HG02610 (cell line): Measurements from ENCODE around the gene UTP4.

ENCODE experiments used
- ATAC-seq: cut with Tn5 transposase; IDR thresholded peaks from one replicate; pipeline ENCODE4 v1.9.1; 2021; ENCODE audit warnings: mild to moderate bottlenecking, moderate library complexity; ENCODE audit not compliant: unreplicated experiment

UTP4 gene

DNA sequence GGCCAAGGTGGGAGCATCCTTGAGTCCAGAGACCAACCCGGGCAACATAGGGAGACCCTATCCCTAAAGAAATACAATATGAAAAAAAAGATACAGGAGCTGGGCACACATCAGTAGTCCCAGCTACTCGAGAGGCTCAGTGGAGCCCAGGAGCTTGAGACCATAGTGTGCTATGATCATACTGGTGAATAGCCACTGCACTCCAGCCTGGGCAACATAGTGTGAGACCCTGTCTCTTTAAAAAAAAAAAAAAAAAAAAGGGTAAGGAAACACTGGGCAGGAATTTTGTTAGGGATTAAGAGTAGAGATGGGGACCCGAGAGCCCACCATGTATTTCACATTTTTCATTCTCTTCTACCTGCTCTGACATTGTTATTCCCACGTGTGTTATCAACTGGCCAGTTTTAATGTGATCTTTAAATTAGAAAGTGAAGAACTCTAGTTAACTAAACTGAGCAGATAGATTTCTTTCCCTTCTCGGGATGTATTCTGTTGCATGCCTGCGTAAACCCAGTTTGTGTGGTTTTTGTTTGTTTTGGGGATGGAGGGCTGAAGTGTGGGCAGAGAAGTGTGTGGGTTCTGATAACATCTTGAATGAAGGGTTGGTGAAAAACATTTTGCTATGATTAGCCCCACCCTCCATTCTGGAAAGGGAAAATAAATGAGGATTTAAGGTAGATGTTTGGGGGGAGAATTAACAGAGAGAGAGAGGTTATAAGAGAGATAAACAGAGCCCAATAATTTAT, 37.3 kb downstream of the UTP4 start:
- ATAC-seq, result no peak

DNA sequence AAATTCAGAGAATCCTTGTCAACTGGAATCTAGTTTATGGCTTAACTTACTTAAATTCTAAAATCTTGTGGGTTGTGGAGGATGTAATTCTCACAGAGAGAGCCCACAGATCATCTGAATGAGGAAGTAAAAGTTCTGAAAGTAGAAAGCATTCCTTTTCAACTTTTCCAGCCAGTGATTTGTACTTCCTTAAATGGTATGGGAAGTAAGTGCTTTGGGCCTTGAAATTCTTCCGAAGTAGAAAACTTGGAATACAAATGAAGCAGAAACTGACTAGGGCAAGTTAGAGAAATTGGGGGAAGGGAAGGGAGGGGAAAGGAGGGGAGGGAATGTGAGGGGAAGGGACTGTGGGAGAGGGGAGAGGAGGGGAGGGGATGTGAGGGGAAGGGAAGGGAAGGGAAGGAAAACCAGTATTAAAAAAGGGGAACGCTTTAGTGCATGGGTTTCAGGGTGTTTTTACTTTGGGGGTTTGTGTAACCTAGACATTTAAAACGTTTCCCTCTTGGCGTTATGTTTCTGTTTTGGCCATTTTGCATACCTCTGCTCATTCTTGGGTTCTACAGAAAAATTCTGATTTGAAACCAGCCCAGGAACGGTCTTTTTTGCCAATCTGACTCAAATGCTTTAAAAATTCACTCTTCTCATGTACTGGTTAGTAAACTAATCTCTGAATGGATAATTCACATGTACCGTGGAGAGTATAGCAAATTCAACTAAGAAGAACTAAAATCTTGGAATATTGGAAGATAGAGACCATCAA, 39.1 kb downstream of the UTP4 start:
- no peak for ATAC-seq

DNA sequence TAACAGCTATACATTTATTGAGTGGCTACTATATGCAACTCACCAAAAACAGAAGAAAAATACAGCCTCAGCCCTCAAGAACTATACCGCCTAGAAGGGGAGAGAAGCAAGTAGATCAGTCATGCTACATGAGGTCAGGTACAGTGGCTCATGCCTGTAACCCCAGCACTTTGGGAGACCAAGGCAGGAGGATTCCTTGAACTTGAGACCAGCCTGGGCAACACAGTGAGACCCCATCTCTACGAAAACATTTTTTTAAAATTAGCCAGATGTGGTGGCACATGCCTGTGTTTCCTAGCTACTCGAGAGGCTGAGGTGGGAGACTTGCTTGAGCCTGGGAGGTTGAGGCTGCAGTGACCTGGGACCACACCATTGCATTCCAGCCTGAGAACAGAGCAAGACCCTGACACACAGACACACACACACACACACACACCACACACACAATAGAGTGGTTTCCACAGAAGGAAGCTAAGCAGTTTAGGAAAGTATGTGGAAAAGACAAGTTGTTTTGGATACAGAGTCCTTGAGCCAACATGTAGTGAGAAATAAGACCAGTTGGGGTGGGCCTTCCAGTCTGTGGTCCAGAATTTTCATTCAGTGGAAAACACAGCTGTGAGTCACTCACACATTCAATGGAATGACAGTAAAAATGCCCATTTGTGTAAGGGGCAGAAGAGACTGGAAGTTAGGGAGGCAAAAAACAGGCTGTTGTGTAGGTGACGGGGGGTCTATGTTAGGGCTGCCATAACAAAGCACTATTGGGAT, 43.8 kb downstream of the UTP4 start:
- ATAC-seq, result no peak

DNA sequence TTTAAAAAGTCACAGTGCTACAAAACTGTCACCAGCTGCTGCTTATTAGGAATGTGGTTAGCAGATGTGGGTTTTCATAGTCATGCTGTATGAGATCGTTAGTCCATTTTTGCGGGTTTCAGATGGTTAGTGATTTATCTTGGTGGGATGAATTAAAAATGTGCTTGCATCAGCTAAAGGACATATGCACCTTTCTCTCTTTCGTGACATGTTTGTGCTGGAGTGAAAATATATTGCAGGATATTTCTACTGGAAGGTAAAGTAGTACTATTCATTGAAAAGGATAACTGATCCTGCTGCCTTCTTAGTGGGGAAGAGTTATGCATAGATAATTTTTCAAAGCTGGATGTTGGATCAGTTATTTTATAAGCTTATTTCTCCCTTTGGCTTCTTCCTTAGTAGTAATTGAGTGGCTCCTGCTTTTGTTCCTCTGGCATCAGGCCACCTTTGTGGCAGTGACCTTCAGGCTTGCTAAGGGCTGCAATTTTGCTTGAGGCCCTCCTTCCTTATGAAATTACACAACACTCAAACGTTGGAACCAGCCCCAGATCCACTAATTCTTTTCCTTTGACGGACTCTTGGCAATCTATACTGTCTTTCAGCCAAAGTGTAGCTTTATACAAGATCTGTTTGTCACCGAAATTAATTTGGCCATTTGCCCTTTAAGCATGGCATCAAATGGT, 47.0 kb downstream of the UTP4 start:
- no peak for ATAC-seq

DNA sequence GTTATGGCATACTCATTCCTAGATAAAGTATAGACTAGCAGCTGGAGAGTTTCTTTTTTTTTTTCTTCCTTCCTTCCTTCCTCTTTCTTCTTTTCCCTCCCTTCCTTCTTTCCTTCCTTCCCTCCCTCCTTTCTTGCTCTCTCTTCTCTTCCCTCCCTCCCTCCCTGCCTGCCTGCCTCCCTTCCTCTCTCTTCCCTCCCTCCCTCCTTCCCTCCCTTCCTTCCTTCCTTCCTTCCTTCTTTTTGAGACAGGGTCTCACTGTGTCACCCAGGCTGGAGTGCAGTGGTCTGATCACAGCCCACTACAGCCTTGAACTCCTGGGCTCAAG, 47.5 kb downstream of the UTP4 start:
- no peak for ATAC-seq

DNA sequence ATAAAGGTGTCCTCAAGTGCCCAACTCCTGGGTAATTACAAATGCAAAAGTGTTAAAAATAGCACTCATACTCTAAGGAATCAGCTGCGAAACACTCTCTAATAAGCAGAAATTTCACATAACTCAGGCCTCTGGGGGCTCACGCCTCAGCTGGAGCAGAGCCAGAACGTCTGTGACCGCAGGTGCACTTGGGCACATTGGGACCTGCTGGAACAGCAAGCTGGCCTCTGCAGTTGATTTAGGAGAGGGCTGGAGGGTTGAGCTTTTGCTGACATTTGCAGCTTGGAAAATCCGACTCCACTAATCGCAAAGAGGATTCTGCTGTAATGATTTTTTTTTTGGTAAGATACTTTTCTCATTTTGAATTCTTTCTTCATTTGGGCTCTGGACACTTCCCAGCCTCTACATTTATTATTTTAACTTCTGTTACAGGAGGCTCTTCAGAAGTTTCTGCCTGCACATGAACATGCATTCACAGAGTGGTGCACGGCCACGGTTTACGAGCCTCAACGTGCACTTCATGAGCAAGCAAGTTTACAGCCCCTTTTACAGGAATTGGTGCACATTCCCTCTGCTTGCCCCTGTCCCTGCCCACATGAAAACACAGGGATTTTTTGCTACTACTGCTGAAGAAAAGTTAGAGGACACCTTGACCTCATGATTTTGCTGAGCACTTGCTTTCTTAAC, 50.4 kb downstream of the UTP4 start:
- no peak for ATAC-seq

DNA sequence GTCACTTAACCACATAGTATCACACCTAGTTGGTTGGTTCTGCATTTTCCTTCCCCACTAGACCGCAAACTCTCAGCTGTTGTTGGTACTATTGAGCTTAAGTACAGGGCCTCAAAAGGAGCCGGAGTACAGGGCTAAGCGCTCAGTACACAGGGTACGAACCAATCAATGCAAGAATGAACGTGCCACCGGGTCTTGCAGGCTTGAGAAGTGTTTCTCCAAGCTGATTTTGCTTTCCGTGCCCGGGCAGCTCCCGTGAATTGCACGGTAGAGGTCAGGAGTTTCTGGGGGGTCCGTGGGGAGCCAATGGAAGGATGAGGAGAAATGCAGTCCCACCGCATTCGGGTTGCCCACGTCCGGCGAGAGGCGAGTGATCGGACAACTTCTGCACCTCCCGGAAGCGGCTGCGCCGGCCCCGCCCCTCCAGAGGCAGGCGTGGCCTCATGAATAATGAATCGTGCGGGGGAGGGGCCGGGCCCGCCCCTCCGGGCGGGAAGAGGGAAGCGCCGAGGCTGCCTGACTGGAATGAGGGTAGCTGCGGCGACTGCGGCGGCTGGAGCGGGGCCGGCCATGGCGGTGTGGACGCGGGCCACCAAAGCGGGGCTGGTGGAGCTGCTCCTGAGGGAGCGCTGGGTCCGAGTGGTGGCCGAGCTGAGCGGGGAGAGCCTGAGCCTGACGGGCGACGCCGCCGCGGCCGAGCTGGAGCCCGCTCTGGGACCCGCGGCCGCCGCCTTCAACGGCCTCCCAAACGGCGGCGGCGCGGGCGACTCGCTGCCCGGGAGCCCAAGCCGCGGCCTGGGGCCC, 54.4 kb downstream of the UTP4 start, which contains the start of gene SNTB2:
SNTB2 (plus strand) TSS at position 523 of the 804 bp plus-strand sequence; CDS start at position 526, 3 bp downstream.
- ATAC-seq, result peak; percentile 82

DNA sequence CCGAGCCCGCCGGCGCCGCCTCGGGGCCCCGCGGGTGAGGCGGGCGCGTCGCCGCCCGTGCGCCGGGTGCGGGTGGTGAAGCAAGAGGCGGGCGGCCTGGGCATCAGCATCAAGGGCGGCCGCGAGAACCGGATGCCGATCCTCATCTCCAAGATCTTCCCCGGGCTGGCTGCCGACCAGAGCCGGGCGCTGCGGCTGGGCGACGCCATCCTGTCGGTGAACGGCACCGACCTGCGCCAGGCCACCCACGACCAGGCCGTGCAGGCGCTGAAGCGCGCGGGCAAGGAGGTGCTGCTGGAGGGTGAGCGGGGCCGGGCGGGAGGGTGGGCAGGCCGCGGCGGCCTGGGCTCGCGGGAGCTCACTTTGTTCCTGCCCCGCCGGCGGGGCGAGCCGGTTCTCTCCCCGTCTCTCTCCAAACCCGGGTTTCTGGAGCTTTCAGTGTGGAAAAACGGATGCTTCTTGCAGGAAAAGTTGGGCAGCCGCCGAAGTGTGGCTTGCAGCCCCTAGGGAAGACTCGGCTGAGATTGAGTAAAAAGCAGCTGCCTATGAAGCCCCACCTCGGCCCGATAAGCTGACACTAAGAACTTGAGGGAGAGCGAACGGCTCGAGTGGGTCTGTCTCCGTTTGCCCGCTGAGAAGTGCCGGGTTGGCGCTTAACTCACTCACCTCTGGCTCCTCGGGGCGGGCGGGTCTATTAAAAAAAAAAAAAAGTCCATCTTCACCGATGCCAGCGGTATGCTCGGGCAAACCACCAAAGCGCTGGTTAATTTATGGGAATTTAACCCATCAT, 55.2 kb downstream of the UTP4 start:
- ATAC-seq, result peak; percentile 19

DNA sequence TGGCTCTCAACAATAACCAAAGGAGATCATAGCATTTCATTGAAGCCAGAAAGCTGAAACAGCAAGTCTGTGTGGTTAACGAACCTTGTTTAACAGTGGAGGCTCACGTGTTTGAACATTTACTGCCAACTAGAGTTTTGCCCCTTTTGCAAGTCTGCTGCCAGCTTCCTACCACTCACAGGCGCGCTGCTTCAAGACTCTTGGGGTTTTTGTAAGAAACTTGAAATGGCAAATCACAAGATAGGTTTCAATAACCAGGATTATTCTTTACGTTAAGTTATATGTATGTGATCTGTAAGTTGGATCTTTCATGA, 55.7 kb downstream of the UTP4 start:
- ATAC-seq, result no peak

DNA sequence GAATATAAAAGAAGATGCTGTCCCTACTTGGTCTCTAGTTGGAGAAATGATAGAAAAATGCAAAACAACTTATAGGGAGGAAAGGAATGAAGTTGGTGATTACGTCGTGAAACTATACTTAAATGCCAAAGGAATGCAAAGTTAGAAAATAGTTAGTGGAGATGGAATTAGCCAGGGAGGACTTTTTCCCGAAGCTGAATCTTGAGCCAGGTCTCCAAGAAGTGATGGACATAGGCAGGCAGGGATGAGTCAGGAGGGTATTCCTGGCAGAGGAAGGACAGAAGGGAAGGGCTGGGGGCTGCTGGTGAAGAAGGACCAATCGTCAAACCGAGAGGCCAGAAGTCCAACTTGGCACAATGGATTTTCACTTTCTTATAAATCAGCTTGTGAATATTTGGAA, 56.3 kb downstream of the UTP4 start:
- no peak for ATAC-seq

DNA sequence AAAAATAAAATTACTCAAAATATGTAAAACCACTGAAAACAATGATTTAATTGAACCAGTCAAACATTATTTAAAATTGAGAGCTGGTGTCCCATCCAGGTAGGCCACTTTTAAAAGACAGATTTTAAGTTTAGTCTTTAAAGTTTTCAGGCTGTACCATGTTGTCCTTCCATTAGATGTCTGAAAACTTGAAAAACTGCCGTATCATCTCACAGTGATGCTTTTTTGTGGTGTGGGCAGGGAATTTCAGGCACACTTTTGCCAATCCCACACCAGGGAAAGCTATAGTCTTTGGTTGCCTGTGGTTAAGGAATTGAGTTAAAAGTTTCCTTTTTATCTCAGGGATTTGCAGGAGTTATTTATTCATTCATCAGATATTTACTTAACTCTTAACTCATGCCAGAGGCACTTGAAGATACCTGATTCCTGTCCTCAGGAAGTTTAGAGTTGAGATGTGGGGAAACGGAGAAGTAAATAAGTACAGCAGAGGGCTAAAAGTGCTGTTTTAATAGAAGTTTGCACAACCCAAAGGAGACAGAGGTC, 57.7 kb downstream of the UTP4 start:
- ATAC-seq, result no peak

DNA sequence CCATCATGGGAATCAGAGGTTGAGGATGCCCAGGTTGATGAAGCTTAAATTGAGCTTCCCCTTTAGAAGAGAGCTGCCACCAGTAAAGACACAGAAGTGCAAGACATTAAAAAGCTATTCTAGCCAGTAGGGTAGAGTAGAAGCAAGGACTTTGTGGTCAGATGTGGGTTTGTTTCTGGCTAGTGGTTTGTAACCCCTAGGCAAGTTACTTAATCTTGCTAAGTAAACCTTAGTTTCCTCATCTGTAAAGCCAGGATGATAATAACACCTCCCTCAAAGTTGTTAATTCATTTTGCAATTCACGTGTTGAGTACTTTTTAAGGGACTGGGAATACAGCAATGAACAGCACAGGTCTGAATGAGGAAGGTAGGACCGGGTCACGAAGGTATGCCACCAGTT, 58.1 kb downstream of the UTP4 start:
- ATAC-seq, result no peak

DNA sequence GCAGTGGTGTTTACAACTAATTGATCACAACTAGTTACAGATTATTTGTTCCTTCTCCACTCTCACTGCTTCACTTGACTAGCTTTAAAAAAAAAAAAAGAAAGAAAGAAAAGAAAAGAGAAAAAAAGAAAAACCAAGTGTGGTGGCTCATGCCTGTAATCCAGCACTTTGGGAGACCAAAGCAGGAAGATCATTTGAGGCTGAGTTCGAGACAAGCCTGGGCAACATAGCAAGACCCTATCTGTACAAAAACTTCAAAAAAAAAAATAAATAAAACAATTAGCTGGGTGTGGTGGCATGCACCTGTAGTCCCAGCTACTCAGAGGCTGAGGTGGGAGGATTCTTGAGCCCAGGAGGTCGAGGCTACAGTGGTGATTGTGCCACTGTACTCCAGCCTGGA, 58.7 kb downstream of the UTP4 start:
- ATAC-seq, result no peak

DNA sequence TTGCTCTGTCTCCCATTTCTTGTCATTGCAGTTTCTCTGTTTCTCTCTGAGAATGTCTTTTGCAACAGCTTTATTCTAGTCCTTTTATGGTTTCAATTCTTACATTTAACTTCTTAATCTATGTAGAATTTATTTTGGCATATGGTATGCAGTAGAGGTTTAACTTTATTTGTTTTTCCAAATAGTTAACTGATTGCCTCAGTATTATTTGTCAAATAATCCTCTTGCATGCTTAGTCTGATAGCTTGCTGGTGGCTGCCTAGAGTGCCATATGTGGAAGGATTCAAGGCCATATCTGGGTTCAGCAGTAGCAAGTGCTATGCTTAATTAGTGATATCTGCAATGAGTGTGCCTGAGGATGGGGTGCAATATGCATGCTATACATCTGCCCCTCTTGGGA, 61.4 kb downstream of the UTP4 start:
- no peak for ATAC-seq

DNA sequence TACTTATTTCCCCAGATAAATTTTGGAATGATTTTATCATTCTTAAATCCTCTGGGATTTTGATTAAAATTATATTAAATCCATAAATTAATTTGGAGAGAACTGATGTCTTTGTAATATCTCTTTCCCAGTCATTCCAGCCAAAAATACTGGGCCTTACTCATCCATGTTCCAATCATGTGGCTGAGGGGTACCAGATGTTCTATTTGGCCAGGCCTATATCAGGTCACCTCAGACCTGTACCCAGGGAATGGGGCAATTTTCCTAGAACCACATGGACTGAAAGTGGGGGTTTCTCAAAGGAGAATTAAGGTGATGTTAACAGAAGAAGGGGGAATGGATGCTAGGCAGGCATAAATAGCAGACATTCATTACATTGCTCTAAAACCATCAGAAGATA, 62.0 kb downstream of the UTP4 start:
- no peak for ATAC-seq

DNA sequence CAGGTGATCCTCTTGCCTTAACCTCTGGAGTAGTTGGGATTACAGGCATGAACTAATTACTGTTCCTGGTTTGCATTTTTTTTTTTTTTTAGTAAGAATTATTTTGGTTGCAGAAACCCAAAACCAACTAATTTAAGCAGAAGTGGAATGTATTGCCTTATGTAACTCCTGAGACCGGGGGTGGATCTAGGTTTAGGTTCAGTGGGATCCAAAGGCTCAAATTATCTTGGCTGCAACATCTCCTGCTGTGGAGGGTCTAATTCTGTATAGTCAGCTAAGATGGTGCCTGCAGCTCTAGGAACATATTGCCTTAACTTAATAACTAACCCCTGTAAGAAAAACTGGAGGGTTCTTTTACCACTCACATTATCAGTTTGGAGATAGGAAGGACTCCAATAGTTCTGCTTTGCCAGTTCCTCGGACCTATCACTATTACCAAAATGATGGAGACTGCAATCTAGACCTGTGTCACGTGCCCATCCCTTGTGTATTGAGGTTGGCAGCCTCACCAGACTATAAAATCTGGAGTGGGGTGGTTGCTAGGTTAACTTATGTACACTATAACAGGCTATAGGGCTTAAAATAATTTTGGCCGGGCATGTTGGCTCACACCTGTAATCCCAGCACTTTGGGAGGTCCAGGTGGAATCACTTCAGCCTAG, 63.0 kb downstream of the UTP4 start:
- no peak for ATAC-seq

DNA sequence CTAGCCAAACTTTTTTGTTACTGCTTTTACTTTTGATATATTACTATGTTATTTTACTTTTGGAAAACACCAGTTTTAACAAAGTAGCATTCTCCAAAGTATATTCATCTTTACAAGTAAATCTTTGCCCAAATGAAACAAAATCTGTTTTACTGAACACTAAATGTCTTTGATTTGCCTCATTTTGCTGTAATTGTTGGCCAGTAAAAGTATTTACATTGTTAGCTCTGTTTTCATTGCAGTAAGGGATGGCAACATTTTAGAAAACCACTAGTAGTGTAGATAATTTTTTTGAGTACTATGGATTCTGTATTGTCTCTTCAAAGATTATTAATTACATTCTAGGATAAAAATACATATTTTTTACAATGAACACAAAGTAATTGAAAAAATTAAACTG, 65.1 kb downstream of the UTP4 start:
- no peak for ATAC-seq

DNA sequence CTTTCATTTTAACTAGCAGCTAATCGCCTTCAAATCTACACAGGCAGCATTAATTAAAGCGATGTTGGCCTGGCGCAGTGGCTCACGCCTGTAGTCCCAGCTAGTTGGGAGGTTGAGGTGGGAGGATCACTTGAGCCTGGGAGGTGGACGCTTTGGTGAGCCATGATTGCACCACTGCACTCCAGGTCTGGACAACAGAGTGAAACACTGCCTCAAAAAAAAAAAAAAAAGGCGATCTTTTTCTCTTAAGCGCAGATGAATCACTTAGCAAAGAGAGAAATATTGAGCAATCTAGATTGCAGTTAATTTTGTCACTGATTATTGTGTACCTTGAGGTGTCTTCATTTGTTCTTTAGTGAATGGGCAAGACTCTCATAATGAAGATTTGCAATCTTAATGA, 66.9 kb downstream of the UTP4 start:
- no peak for ATAC-seq
